HG03342 (cell line): Measurements from ENCODE around the gene MAVS.
"Not testable (repeated sequence)": the region's sequence is repeated elsewhere in the genome, so short reads cannot be mapped to it uniquely, and the experiment has no call there.

Experiments used
- ATAC-seq: cut with Tn5 transposase; IDR thresholded peaks from one replicate; pipeline ENCODE4 v1.9.1; 2021; ENCODE audit warnings: mild to moderate bottlenecking, moderate library complexity; ENCODE audit not compliant: unreplicated experiment

MAVS gene

DNA sequence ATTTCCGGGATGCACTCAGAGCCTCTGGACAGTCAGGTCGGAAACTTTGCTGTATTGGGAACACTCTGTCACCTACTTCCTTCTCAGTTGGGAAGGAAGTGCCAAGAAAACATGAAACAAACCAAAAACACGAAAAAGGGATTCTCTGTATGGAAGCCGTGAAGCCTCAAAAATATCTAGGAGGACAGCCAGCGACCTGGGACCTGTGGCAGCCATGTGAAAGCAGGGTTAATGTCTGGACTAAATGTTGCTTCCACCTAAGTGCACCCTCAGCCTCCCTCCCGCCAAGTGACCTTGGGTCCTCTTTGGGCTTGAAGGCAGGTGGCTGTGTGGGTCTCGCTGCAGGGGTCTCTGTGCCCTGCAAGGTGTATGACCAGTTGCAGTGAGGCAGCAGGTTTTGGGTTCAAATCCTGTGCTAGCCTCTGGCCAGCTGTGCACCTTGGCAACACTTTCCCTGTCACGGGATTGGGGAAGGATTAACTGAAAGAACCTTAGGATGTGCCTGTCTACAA lies 851 bp downstream of the MAVS start:
- no peak for ATAC-seq

DNA sequence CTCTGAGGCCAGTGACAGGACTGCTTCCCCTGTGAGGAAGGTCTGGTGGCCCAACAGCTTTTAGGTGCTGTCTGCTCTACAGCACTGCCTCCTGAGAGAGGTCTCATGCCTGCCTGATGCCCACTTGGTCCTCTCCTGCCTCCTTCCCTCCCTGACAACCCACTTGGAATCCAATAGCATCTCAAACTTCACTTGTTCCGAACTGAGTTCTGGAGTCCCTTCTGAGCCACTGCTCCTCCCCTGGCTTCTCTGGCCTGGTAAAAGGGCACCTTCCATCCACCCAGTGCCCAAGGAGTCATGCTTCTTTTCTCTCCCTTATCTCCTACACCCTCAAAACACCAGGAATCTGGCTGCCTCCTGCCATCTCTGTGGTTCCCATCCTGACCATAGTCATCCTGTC lies 1.9 kb downstream of the MAVS start:
- no peak for ATAC-seq

DNA sequence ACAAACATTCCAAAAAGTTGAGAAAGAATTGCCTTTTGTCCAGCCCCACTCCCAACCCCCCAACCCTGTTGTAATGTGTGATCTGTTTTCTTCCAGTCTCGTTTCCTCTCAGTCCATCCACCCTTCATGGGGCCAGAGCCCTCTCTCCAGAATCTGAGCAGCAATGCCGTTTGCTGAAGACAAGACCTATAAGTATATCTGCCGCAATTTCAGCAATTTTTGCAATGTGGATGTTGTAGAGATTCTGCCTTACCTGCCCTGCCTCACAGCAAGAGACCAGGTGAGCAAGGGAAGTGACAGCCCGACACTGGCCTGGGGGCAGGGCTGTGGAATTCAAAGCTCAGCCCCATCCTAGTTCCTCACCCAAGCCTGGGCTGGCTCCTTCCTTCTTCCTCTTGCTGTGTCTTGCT lies 7.8 kb downstream of the MAVS start:
- no peak for ATAC-seq

DNA sequence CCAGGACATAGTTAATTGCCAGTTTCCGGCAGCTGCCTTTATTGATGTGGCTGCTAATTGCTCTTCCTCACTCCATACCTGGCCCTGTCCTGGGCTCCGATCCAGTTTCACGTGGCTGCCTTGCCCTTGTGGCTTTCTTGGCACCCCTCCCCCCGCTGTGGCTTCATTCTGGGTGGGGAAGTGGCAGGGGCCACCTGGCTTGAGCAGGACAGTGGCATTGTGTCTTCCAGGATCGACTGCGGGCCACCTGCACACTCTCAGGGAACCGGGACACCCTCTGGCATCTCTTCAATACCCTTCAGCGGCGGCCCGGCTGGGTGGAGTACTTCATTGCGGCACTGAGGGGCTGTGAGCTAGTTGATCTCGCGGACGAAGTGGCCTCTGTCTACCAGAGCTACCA lies 10.8 kb downstream of the MAVS start:
- ATAC-seq, result no peak

DNA sequence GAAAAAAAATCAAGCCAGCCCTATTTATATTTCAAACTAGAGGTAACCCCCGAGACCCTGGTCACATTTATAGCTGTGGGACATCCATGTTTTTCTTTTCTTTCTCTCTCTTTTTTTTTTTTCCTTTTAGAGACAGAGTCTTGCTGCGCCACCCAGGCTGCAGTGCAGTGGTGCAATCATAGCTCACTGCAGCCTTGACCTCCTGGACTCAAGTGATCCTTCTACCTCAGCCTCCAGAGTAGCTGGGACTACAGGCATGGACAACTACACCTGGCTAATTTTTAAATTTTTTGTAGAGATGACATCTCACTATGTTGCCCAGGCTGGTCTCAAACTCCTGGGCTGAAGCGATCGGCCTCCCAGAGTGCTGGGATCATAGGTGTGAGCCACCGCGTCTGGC lies 12.1 kb downstream of the MAVS start:
- ATAC-seq, result no peak

DNA sequence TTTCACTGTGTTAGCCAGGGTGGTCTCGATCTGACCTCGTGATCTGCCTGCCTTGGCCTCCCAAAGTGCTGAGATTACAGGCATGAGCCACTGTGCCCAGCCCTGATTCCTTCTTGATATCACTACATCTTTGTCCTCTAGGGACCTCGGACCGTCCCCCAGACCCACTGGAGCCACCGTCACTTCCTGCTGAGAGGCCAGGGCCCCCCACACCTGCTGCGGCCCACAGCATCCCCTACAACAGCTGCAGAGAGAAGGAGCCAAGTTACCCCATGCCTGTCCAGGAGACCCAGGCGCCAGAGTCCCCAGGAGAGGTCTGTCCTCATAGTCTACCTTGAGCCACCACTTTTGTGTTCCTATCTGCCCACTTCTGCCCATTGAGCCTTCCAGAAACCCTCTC lies 14.6 kb downstream of the MAVS start:
- ATAC-seq, result no peak

DNA sequence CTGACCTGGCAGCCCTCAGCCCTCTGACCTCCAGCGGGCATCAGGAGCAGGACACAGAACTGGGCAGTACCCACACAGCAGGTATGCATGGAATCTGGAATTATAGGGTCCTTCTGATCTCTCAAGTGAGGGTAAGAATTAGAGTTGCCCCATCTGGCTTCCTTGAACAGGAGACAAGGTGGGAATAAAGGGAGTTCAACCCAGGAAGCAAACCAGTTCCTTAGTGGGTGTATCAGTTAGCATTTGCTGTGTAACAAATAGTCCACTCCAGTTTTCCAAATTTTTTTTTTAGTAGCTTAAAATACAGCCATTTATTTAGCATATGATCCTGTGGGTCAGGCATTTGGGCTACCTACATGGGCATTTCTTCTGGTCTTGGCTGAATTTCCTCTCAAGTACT lies 15.7 kb downstream of the MAVS start:
- no peak for ATAC-seq

DNA sequence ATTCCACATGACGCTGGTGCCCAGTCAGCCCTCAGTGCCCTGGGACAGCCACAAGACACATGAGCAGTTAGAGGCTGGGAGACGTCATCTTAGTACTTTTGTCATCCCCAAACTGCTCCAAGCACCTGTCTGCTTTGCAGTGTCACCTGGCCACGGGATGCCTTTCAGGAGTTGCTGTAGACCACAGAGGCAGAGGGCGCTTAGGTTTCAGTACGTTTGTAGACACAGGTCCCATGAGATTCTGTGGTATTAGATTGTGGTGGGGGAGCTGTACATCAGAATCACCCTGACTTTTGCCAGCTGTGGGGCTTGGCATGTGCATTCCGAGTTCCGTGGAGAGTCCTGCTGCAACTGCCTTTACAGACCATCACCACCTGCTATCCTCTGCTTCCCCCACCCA lies 16.7 kb downstream of the MAVS start:
- no peak for ATAC-seq

DNA sequence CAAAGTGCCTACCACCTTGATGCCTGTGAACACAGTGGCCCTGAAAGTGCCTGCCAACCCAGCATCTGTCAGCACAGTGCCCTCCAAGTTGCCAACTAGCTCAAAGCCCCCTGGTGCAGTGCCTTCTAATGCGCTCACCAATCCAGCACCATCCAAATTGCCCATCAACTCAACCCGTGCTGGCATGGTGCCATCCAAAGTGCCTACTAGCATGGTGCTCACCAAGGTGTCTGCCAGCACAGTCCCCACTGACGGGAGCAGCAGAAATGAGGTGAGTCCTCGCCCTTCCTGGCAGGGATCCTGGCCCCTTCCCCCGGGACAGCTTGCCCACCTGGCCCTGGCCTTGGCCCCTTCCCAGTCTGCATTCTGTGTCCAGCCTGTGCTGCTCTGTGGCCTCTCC lies 17.9 kb downstream of the MAVS start:
- ATAC-seq, result no peak

DNA sequence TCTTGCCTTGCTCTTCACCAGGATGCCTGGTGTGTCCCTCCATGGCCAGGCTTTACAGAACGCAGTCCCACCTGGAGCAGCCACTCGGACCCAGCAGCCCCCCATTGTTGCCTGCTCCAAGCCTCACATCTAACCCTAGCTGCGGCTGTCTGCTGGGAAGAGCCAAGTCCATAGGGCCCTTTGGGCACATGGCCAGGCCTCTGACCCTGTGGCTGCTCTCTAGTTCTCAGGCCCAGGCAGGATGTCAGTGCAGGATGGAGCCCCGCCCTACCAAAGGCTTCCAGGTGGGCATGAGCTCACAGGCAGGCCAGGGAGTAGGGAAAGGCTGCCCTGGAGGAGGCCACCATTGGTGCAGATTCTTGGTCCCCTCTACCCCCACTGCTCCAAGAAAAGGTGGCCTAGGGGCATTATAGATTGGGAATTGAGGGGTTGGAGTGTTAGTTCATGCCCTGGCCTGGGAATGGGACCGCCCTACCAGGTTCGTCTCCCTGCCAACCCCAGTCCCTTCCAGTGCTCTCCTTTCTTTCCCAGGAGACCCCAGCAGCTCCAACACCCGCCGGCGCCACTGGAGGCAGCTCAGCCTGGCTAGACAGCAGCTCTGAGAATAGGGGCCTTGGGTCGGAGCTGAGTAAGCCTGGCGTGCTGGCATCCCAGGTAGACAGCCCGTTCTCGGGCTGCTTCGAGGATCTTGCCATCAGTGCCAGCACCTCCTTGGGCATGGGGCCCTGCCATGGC lies 18.7 kb downstream of the MAVS start:
- ATAC-seq, result no peak

DNA sequence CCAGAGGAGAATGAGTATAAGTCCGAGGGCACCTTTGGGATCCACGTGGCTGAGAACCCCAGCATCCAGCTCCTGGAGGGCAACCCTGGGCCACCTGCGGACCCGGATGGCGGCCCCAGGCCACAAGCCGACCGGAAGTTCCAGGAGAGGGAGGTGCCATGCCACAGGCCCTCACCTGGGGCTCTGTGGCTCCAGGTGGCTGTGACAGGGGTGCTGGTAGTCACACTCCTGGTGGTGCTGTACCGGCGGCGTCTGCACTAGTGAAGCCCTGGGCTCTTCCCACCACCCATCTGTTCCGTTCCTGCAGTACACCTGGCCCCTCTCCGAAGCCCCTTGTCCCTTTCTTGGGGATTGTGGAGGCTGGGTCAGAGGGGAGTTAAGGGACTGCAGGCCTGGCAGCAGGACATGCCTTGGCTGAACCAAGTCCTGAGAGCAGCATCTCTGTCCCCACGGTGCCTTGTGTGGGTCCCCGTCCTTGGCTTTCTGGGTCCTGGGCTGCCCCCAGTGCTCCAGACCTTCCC lies 19.3 kb downstream of the MAVS start:
- ATAC-seq, result no peak

DNA sequence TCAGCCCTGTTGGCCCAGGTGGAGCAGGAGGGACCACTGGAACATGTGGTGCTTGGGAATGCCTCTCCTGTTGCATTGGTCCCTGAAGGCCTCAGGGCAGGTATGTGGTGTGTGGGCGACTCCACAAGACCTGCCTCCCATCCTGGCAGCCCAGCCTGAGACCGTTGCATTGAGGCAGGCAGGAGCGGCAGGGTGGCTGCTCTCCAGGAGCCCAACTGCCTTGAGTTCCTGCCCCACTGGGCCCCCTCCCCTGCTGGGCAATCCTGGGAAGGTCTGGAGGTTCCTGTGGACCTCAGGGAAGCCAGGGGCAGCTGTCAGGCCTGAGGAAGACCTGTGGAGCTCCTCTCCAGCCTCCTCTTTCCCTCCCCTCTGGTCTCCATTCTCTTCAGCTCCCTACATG lies 19.8 kb downstream of the MAVS start:
- ATAC-seq, result no peak

DNA sequence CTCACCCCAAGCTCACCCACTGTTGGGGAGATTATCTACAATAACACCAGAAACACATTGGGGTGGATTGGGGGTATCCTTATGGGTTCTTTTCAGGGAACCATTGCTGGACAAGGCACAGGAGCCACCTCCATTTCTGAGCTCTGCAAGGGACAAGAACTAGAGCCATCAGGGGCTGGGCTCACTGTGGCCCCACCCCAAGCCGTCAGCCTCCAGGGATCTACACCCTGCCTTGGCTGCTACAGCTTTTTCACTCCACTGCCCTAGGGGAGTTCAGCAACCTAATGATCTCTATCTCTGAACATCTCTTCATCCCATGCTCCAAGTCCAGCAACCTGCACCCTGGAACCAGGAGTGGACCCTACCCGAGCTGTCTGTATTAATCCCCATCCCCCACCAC lies 21.2 kb downstream of the MAVS start:
- ATAC-seq, result no peak

DNA sequence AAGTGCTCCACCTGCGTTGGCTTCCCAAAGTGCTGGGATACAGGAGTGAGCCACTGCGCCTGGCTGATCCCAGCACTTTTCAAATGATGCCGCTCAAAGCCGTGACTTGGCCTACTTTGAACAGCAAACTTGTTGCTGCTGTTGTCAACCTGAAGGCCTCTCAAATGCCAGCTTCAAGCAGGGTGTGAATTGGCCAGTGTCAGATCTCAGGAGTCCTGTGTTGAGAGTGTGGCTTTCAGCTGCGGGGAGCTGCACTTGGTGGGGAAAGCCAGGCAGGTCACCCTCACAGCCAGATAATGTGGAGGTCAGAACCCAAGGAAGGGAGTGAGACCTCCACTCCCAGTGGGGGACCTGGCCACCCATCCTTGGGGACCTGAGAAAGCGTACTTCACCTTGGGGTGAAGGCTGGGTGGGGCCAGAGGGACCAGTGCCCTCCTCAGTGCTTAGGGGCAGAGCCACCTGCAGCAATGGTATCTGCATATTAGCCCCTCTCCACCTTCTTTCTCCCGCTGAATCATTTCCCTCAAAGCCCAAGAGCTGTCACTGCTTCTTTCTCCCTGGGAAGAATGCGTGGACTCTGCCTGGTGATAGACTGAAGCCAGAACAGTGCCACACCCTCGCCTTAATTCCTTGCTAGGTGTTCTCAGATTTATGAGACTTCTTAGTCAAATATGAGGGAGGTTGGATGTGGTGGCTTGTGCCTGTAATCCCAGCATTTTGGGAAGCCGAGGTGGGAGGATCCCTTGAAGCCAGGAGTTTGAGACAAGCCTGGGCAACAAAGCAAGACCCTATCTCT lies 23.4 kb downstream of the MAVS start:
- no peak for ATAC-seq

DNA sequence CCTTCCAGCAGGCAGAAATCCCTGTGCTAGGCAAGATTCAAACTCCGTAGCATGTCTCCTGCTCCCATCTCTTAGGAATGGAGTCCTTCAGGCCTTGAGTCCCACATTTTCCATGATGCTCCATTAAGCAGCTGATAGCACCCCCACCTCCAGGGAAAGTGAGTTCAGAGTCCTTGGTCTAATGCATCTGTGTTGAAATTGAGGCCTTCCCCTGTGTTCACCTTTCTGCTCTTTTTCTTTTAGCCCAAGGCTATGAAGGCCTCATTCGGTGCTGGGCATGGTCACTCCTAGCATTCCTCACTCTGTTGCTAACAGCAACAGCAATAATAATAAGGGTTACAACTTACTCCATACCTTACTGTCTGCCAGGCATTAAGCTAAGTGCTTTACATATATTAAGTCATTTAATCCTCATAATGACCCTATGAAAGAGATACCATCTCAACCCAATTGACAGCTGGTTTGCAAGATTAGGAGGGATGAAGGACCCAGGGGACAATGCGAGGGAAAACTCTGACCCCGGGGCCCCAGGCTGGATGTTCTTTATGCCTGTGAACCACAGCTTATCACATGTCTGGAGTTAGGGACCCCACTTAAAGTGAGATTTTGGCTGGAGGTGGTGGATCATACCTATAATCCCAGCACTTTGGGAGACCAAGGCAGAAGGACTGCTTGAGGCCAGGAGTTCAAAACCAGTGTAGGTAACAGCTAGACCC lies 25.1 kb downstream of the MAVS start:
- ATAC-seq, result no peak

DNA sequence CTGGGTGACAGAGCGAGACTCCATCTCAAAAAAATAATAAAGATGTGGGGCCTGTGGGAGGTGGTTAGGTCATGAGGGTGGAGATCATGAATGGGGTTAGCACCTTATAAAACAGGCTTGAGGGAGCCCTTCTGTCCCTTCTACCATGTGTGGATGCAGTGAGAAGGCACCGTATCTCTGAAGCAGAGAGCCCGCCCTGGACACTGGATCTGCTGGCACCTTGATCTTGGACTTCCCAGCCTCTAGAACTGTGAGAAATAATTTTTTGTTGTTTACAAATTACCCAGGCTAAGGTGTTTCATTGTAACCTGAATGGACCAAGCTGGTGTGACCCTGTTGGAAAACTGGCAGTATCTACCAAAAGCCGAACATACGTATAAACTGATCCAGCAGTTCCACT lies 26.9 kb downstream of the MAVS start:
- no peak for ATAC-seq

DNA sequence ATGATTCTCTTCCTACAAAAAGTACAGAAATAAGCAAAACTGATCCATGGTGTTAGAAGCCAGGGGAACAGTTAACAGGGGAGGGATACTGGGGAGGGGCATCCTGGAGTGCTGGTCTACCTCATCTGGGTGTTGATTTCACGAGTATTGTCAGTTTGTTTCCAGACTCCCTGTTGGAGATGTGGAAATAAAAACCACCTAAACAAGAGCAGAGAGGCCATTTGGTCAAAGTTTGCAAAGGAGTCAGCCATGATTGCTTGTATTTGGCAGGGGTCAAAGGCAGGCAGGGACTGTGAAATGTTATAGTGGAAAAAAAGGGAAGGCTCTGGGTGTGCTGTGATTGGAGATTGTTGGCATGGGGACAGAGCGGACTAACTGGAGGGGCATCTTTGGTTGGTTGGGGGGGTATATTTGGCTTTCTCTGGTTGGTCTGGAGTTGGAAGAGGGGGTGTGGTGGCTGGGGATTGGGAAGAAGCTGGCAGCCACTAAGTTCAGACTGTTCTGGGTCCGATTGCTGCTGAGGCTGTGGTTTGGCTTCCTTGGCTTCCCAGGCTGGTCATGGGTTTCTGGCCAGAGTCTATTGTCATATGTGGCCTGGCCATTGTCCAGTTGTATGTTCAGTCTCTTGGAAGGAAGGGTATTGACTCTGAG lies 27.7 kb downstream of the MAVS start:
- no peak for ATAC-seq

DNA sequence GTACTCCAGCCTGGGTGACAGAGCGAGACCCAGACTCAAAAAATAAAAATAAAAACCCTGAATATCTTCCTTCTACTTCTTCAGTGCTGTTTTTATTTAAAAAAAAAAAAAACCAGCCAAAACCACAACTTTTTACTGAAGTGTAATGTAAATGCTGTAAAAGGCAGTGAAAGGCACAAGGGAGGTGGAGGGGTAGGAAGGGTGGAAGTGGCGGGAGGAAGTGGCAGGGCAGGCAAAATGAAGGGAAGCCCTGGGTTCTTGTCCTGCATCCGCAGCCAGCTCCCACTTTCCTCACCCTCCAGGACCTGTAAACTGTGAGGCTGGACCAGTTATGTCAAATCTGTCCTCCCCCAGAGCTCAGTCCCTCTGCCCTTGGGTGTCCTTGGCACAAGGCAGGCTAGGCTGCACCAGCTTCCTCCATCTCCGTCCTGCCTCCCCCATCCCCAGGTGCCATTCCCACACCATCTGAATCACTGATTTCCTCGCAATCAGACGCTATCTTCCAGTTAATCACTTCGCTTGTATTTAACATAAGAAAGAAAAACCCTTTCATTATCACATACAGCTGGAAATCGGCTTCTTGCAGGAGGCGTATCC lies 28.8 kb downstream of the MAVS start:
- ATAC-seq, result no peak

DNA sequence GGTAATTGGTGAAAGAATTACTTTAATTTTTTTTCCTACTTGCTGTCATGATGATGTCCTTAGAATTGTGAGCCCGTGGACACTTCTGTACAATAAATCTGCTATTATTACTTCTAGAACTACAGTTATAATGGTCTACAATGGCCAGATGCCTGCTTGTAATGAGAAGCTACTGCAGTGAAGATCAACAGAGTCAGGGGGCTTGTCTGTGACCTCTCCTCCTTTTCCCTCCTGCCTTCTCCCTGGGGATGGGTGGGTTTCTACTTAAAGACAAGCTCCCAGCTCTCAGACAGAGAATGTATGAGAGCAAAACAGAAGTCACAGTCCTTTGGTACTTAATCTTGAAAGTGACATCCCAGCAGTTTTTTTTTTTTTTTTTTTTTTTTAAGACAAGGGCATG lies 29.4 kb downstream of the MAVS start:
- no peak for ATAC-seq

DNA sequence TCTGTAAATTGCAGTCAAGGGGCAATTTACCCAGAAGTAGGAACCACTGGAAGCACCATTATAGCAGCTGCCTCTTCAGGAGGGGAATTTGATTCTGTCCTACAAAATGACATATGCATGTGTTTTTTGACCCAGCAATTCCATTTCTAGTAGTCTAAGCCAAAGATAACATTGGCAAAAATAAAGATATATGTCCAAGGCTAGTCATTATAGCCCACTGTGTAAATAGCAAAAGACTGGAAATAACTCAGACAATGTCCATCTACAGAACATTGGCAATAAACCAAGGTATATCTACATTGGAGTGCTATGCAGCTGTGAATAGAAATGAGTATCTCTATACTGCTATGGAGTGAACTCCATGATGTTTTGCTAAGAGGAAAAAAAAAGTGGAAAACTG lies 30.0 kb downstream of the MAVS start:
- ATAC-seq, result no peak

DNA sequence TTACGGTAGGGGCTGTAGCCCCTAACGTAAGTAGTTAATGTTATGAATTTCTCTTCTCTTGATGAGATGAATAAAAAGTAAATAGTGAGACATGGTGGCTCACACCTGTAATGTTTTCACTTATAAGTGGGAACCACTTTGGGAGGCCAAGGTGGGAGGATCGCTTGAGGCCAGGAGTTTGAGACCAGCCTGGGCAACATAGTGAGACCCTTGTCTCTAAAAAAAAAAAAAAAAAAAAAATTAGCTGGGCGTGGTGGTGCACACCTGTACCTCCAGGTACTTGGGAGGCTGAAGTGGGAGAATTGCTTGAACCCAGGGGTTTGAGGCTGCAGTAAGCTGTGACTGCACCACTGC lies 32.3 kb downstream of the MAVS start:
- not testable (repeated sequence) for ATAC-seq
